GM19351 (cell line): ENCODE results near the gene CREG1.
A peak's percentile ranks its signal among the peaks of the same experiment; 100 is the strongest.
"Not testable (repeated sequence)": the region's sequence is repeated elsewhere in the genome, so short reads cannot be mapped to it uniquely, and the experiment has no call there.

Experiments used
- ATAC-seq: cut with Tn5 transposase; IDR thresholded peaks from one replicate; pipeline ENCODE4 v1.9.1; 2021; ENCODE audit warnings: mild to moderate bottlenecking, moderate library complexity; ENCODE audit not compliant: unreplicated experiment

The CREG1 gene

GRCh38 chr1:167564612-167565270, 11.2 kb upstream of the CREG1 start:
- no peak for ATAC-seq

GRCh38 chr1:167563579-167564246, 10.2 kb upstream of the CREG1 start:
- no peak for ATAC-seq

DNA sequence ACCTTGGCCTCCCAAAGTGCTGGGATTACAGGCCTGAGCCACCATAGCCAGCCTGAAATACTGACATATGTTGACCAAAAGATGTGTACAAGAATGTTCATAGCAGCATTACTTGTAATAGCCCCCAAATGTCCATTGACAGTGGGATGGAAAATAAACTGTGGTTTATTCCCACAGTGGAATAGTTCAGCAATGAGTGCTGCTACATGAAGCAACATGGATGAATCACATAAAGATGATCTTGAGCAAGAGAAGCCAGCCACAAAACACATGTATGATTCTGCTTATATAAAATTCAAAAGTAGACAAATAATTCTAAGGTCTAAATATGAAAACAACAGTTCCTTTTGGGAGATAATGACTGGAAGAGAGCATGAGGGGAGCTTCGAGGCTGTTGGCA, 9.1 kb upstream of the CREG1 start:
- no peak for ATAC-seq

- no peak for ATAC-seq
Observed at GRCh38 chr1:167561753-167562152, 8.2 kb upstream of the CREG1 start.

DNA sequence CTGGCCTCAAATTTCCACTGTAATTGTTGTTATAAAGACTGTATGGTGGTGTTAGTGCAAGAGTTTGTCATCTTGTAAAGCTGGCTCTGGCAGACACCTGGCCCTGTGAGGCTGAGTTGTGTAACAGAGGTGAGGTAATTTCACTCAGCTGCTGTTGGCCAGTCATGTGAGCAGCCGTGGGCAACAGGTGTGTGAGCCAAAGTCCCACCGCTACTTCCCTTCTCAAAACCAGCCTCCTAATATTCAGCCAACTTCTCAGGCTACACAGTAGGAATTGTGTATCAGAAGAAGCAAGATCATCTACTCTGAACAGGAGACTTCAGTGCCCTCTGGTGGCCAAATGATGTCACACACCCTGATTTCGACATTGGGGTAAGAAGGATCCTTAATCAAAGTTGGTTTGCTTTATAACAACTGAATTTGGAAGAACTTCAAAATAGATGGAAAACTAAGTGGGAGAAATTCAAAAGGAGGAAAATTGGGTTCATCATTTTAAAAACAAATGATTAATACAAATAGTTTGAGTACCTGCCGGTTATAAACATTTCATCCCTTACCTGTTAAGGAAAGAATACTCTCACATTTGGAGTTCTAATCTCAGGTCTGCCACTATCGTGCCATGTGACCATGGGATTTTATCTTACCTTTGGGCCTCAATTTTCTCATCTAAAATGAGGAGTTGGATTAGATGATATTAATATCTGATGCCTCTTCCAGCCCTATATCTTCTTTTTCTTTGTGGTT, 2.6 kb upstream of the CREG1 start:
- ATAC-seq: no peak

DNA sequence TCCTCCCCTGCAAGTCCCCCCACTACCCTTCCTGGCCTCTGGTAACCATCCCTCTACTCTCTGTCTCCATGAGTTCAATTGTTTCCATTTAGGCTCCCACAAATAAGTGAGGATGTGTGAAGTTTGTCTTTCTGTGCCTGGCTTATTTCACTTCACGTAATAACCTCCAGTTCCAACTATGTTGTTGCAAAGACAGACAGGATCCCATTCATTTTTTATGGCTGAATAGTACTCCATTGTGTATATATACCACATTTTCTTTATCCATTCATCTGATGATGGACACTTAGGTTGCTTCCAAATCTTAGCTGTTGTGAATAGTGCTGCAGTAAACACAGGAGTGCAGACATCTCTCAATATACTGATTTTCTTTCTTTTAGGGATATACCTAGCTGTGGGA, 1.5 kb upstream of the CREG1 start:
- not testable (repeated sequence) for ATAC-seq

DNA sequence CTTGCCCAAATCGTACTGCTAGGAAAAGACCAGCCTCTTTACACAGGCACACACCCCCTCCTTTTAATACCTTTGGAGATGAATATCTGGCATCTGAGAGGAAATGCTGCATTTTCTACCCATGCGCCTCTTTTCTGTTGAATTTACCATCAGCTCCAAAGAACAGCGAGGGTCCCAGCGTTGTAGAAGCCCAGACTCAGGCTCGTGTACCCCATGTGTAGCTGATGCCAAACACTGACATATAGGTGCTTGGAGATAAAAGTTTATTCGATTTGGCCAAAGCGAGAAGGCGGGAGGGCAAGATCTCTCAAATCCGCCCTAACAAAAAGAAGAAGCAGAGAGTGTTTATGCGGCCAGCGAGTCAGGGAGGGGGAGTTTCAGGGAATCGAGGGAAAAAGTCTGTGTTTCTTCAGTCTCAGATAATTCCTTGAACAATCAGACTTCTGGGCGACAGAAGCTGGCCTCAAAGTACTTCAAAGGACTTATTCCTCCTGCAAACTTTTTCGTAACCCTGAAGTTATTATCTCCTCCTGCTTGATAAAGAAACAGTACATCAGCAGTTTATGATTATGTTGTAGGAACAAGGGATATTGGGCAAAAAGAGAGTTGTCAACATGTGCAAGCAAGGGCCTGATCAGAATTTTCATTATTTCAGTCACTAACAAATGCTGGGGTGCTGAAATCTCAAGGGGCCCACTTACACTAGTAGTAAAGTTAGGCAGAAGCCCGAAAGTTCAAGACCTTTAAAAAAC, 642 bp upstream of the CREG1 start:
- ATAC-seq: peak; percentile 23

DNA sequence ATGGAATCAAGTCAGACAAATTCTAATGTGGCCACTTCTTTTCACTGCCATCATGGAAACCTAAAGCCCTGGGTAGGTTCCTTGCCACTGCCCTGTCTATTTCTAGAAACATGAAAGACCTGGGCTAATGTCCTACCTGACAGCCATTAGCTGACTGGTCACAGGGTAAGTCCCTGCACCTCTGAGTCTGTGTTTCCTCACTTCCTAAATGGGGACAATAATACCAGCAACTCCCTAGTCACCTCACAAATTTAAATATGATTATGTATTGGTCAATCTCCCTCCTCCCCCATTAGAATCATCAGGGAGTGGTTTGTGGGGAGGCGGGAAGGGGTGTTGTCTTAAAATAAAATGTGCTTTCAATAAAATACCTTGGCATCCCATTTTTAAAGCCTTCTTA, 2.2 kb downstream of the CREG1 start:
- ATAC-seq: no peak

GRCh38 chr1:167548059-167548932, 5.3 kb downstream of the CREG1 start:
- ATAC-seq: no peak

DNA sequence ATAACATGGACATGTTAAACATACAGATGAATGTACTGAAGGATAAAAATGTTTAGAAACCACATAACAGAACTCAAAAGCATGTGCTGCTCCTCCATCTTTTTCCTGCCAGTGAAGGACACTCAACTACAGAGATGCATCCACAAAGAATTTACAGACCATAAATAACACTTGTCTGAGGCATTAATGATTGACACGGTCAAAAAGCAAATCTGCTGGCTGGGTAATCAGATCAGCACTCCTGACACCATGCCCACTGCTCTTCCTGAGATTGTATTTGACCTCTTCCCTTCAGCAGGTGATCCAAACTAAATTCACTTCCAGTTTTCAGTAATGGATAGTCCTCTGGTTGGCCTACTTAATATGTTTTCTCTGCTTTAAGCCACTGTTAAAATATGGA, 6.6 kb downstream of the CREG1 start:
- ATAC-seq: no peak

DNA sequence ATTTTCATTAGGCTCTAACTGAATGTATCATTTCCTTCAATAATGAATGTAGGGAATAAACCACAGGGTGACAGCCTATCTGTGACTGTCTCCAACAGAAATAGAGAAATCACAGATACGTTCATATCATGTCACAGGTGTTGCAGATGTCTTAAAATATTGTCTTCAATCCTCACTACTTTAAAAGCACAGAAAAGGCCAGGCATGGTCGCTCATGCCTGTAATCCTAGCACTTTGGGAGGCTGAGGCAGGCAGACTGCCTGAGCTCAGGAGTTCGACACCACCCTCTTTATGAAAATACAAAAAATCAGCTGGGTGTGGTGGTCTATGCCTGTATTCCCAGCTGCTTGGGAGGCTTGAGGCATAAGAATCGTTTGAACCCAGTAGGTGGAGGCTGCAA, 8.2 kb downstream of the CREG1 start:
- no peak for ATAC-seq

GRCh38 chr1:167544447-167545093, 9.0 kb downstream of the CREG1 start:
- ATAC-seq: no peak

- ATAC-seq: no peak
Observed at GRCh38 chr1:167543199-167543990, 10.2 kb downstream of the CREG1 start.

- no peak for ATAC-seq
Observed at GRCh38 chr1:167542109-167543032, 11.2 kb downstream of the CREG1 start.

DNA sequence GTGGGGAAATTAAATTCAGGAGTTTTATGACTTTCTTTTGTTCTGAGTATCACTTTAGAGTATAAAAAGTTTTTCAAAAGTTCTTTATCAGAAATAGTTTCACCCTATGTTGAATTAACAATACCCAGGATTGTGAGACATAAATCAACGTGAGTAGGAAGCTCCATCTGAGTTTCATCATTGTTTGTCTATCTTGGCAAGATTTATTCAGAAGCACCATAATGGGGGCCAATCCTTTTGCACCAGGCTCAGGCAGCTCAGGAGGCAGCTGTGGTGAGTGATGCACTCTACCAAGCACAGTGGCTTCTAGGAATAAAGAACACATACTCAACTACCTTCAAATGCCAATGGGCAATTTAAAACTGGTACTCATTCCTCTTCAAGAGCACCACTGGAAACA, 12.0 kb downstream of the CREG1 start:
- ATAC-seq: no peak

- no peak for ATAC-seq
Observed at GRCh38 chr1:167541003-167541402, 12.6 kb downstream of the CREG1 start.

DNA sequence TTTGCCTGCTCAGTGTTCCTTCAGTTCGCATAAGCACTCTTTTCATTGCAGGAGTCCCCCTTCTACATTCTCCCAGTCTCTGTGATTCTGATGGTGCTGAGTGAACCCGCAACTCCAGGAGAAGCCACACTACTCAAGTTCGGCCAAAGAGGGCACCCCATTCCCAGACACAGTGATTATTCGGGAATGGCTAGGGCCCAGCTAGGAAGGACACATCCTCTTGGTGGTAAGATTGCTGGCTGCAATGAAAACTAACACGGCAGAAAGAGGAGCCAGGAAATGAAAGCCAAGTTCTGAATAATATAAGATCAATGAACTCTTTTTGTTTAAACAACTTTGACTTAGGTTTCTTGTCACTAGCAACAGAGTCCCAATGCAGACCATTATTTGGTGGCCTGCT, 14.9 kb downstream of the CREG1 start:
- ATAC-seq: no peak

DNA sequence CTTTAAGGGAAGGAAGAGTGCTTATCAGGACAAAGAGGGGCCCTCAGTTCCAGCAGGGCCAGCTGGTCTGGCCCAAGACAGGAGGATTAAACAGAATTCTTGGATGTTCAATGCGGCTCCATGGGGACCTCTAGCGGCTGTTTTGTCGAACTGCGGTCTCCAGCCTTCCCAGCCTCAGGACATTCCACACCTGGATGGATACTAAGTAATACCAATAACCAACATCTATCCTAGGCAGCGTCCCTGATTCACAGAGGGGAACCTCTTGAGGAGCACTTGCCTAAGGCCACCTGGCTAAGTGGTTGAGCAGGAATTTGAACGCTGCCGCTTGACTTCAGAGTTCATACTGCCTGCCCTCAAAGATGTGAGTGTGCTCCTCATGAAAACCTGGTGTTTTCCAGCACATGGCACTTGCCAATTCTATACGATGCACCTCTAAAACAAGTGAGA, 19.7 kb downstream of the CREG1 start:
- peak; percentile 49 for ATAC-seq
